ENCODE data around the gene PARM1. TPM values are rescaled to one million over a fixed set of nuclear protein-coding genes. Genes with fewer than 3 reads are reported as not detected.

PARM1 gene
- total RNA-seq, 1 experiment from 2014 or later = 1.1 TPM

- no peak for DNase-seq (ENCODE audit: low spot score)
Observed at GRCh38 chr4:75030028-75030427, 97.1 kb downstream of the PARM1 start.

GRCh38 chr4:75030649-75031235 is 97.8 kb downstream of the PARM1 start:
- no peak for DNase-seq (ENCODE audit: low spot score)

GRCh38 chr4:75031775-75032174 is 98.9 kb downstream of the PARM1 start:
- no peak for DNase-seq (ENCODE audit: low spot score)

GRCh38 chr4:75034523-75034922 is 101.6 kb downstream of the PARM1 start:
- no peak for DNase-seq (ENCODE audit: low spot score)

GRCh38 chr4:75035321-75035720 is 102.4 kb downstream of the PARM1 start:
- no peak for DNase-seq (ENCODE audit: low spot score)

GRCh38 chr4:75036046-75036830 is 103.3 kb downstream of the PARM1 start:
- no peak for DNase-seq (ENCODE audit: low spot score)

- DNase-seq (ENCODE audit: low spot score) = no peak
Observed at GRCh38 chr4:75037252-75037651, 104.3 kb downstream of the PARM1 start.

- DNase-seq (ENCODE audit: low spot score) = no peak
Observed at GRCh38 chr4:75038376-75038775, 105.5 kb downstream of the PARM1 start.

GRCh38 chr4:75040703-75041102 is 107.8 kb downstream of the PARM1 start:
- DNase-seq (ENCODE audit: low spot score) = no peak

GRCh38 chr4:75042601-75043208 is 109.8 kb downstream of the PARM1 start:
- DNase-seq (ENCODE audit: low spot score) = no peak

- DNase-seq (ENCODE audit: low spot score) = no peak
Observed at GRCh38 chr4:75046226-75046625, 113.3 kb downstream of the PARM1 start.

- DNase-seq (ENCODE audit: low spot score) = no peak
Observed at GRCh38 chr4:75046641-75047040, 113.7 kb downstream of the PARM1 start.

- no peak for DNase-seq (ENCODE audit: low spot score)
Observed at GRCh38 chr4:75048208-75048879, 115.4 kb downstream of the PARM1 start.

- no peak for DNase-seq (ENCODE audit: low spot score)
Observed at GRCh38 chr4:75051431-75051830, 118.5 kb downstream of the PARM1 start.

- no peak for DNase-seq (ENCODE audit: low spot score)
Observed at GRCh38 chr4:75053352-75053751, 120.4 kb downstream of the PARM1 start.

GRCh38 chr4:75054078-75054477 is 121.2 kb downstream of the PARM1 start:
- no peak for DNase-seq (ENCODE audit: low spot score)

- DNase-seq (ENCODE audit: low spot score) = no peak
Observed at GRCh38 chr4:75056277-75056676, 123.4 kb downstream of the PARM1 start.

GRCh38 chr4:75057369-75057768 is 124.5 kb downstream of the PARM1 start:
- DNase-seq (ENCODE audit: low spot score) = no peak

- no peak for DNase-seq (ENCODE audit: low spot score)
Observed at GRCh38 chr4:75058486-75058885, 125.6 kb downstream of the PARM1 start.

GRCh38 chr4:75063433-75063832 is 130.5 kb downstream of the PARM1 start:
- DNase-seq (ENCODE audit: low spot score) = no peak

GRCh38 chr4:75065909-75066308 is 133.0 kb downstream of the PARM1 start:
- no peak for DNase-seq (ENCODE audit: low spot score)

GRCh38 chr4:75069493-75070074 is 136.7 kb downstream of the PARM1 start:
- DNase-seq (ENCODE audit: low spot score) = no peak
